Liver (tissue), 9 donors: ENCODE data around the gene ARSK. TPM values are rescaled to one million over a fixed set of nuclear protein-coding genes. Genes with fewer than 3 reads are reported as not detected.

Source experiments
- DNase-seq: peaks from one replicate; pipeline ENCODE4 v3.0.0-alpha.2; 2017; ENCODE audit warnings: low spot score
- H3K27ac ChIP-seq, 2 donors: one replicate each; pipeline ENCODE4 v1.7.0; 2013; ENCODE audit warnings: inconsistent platforms in 2 of 2, low read length in 2 of 2, control low read depth in 1 of 2, low read depth in 1 of 2, mild to moderate bottlenecking in 1 of 2
- H3K27me3 ChIP-seq, 4 donors: one replicate each; pipeline versions ENCODE4 v1.6.1 to v1.7.0; 2013; ENCODE audit warnings: low read length in 3 of 4, inconsistent platforms in 1 of 4, mild to moderate bottlenecking in 1 of 4, moderate library complexity in 1 of 4; ENCODE audit not compliant: control insufficient read depth in 4 of 4, insufficient read depth in 4 of 4
- H3K36me3 ChIP-seq, 4 donors: one replicate each; pipeline versions ENCODE4 v1.6.1 to v1.7.0; 2013; ENCODE audit warnings: low read length in 3 of 4, mild to moderate bottlenecking in 3 of 4, low read depth in 1 of 4, moderate library complexity in 1 of 4; ENCODE audit not compliant: control insufficient read depth in 4 of 4, insufficient read depth in 3 of 4
- H3K4me1 ChIP-seq, 4 donors: one replicate each; pipeline versions ENCODE4 v1.6.1 to v1.7.0; 2013; ENCODE audit warnings: low read length in 3 of 4, mild to moderate bottlenecking in 3 of 4, moderate library complexity in 1 of 4; ENCODE audit not compliant: control insufficient read depth in 4 of 4, insufficient read depth in 4 of 4
- H3K4me3 ChIP-seq, 3 donors: one replicate each; pipeline versions ENCODE4 v1.6.1 to v1.7.0; 2013; ENCODE audit warnings: low read length in 3 of 3, control low read depth in 1 of 3, low read depth in 1 of 3, mild to moderate bottlenecking in 1 of 3
- H3K9ac ChIP-seq, 2 donors: one replicate each; pipeline ENCODE4 v1.7.0; 2013; ENCODE audit warnings: low read length in 2 of 2, mild to moderate bottlenecking in 2 of 2, moderate library complexity in 2 of 2, control low read depth in 1 of 2, low read depth in 1 of 2
- H3K9me3 ChIP-seq, 4 donors: one replicate each; pipeline versions ENCODE4 v1.6.1 to v1.7.0; 2013; ENCODE audit warnings: low read length in 3 of 4; ENCODE audit not compliant: control insufficient read depth in 4 of 4
- ATF3 ChIP-seq: IDR thresholded peaks from 2 replicates; pipeline ENCODE4 v1.6.1; 2016; ENCODE audit warnings: antibody characterized with exemption
- CTCF ChIP-seq: fragments of 150-350 bp; IDR thresholded peaks from 2 replicates; pipeline ENCODE4 v1.5.1; 2017; ENCODE audit warnings: improper control_type of control experiment, low read depth, low read length; ENCODE audit not compliant: missing input control
- EGR1 ChIP-seq, 2 donors: IDR thresholded peaks; 2 replicates each; pipeline ENCODE4 v1.6.1; 2016 to 2018; ENCODE audit warnings: antibody characterized with exemption in 2 of 2, low read depth in 2 of 2
- FOXA1 ChIP-seq: IDR thresholded peaks from 2 replicates; pipeline ENCODE4 v1.6.1; 2016; ENCODE audit warnings: antibody characterized with exemption
- FOXA2 ChIP-seq: IDR thresholded peaks from 2 replicates; pipeline ENCODE4 v1.6.1; 2016; ENCODE audit warnings: antibody characterized with exemption
- GABPA ChIP-seq, 2 donors: IDR thresholded peaks in 1 of 2; conservative IDR thresholded peaks in 1 of 2; 2 replicates each; pipeline ENCODE4 v1.6.1; 2016; ENCODE audit warnings: antibody characterized with exemption in 2 of 2, mild to moderate bottlenecking in 1 of 2, moderate library complexity in 1 of 2
- HNF4A ChIP-seq, 2 donors: conservative IDR thresholded peaks; 2 replicates each; pipeline ENCODE4 v1.6.1; 2016; ENCODE audit warnings: antibody characterized with exemption in 2 of 2, mild to moderate bottlenecking in 2 of 2
- HNF4G ChIP-seq: IDR thresholded peaks from 2 replicates; pipeline ENCODE4 v1.6.1; 2016; ENCODE audit warnings: antibody characterized with exemption
- JUND ChIP-seq, 2 donors: IDR thresholded peaks; 2 replicates each; pipeline ENCODE4 v1.6.1; 2016; ENCODE audit warnings: antibody characterized with exemption in 2 of 2
- MAX ChIP-seq: IDR thresholded peaks from 2 replicates; pipeline ENCODE4 v1.6.1; 2016; ENCODE audit warnings: antibody characterized with exemption
- NR2F2 ChIP-seq: IDR thresholded peaks from 2 replicates; pipeline ENCODE4 v1.6.1; 2016; ENCODE audit warnings: antibody characterized with exemption
- RAD21 ChIP-seq, 2 donors: IDR thresholded peaks; 2 replicates each; pipeline ENCODE4 v1.6.1; 2016; ENCODE audit warnings: antibody characterized with exemption in 2 of 2, mild to moderate bottlenecking in 2 of 2
- REST ChIP-seq: IDR thresholded peaks from 2 replicates; pipeline ENCODE4 v1.6.1; 2016; ENCODE audit warnings: antibody characterized with exemption, mild to moderate bottlenecking
- RXRA ChIP-seq, 2 donors: IDR thresholded peaks; 2 replicates each; pipeline ENCODE4 v1.6.1; 2017 to 2018; ENCODE audit warnings: antibody characterized with exemption in 2 of 2, mild to moderate bottlenecking in 1 of 2
- SP1 ChIP-seq: IDR thresholded peaks from 2 replicates; pipeline ENCODE4 v1.6.1; 2018; ENCODE audit warnings: antibody characterized with exemption, mild to moderate bottlenecking
- TAF1 ChIP-seq: conservative IDR thresholded peaks from 2 replicates; pipeline ENCODE4 v1.6.1; 2016; ENCODE audit warnings: antibody characterized with exemption, mild to moderate bottlenecking
- YY1 ChIP-seq: IDR thresholded peaks from 2 replicates; pipeline ENCODE4 v1.6.1; 2016; ENCODE audit warnings: antibody characterized with exemption, mild to moderate bottlenecking
- ZBTB33 ChIP-seq: IDR thresholded peaks from 2 replicates; pipeline ENCODE4 v1.6.1; 2016; ENCODE audit warnings: antibody characterized with exemption
- WGBS: extraction: QIAGEN DNeasy Blood & Tissue Kit; methylation state at CpG from one replicate; pipeline ENCODE4 v1.1.7; 2013; 5-methylcytosine and 5-hydroxymethylcytosine counted together
- polyA plus RNA-seq, 2 donors: library from polyadenylated mRNA; stranded (reverse) in 1 of 2; unstranded in 1 of 2; fragments of 200-250 nt in 1 of 2; fragments of >200 nt in 1 of 2; fragmentation: Nextera tagmentation in 1 of 2; extraction: Ambion mirVana in 1 of 2; gene quantifications; one replicate each; pipeline versions ENCODE4 v1.2.1 to v1.2.3, GENCODE V29; 2013 to 2015
- total RNA-seq, 2 donors: library from RNA; depleted of rRNA; stranded (reverse); fragments of >200 nt; gene quantifications; one replicate each; pipeline ENCODE4 v1.2.3, GENCODE V29; 2014
- donor health status: healthy.
- donor health status: healthy.
- donor health status: healthy.
- donor health status: healthy.
- donor health status: healthy.

ARSK gene
- total and polyA plus RNA-seq, 4 donors, result 2.4 to 6.8 (median 3.3) TPM

GRCh38 chr5:95609711-95610110 is 54.8 kb downstream of the ARSK start:
- Histone ChIP-seq H3K27ac (no peak overlapping the region), H3K4me3 (no peak overlapping the region), H3K9ac (no peak overlapping the region), H3K4me1 (no peaks in the 10 kb centered on the region), H3K27me3 (no peaks in the 10 kb centered on the region), H3K9me3 (peaks cover 0 to 2% (median under 1%) of the 10 kb centered on the region in 4 donors), H3K36me3 (no peaks in the 10 kb centered on the region)
- no peak for DNase-seq
- TF ChIP-seq YY1, result peak; percentile 28
- no peak for TF ChIP-seq CTCF
- TF ChIP-seq SP1, result no peak
- TF ChIP-seq EGR1 (IDR thresholded peaks at IDR 0.05; ENCODE audit: low read depth in 2 of 2), result no peak
- no peak for TF ChIP-seq GABPA (IDR thresholded peaks at IDR 0.05 in 1 of 2, conservative IDR thresholded peaks at IDR 0.05 in 1 of 2)
- 24% methylated on average over 3 of the region's 3 CpGs for WGBS

GRCh38 chr5:95610546-95610945 is 55.6 kb downstream of the ARSK start:
- WGBS, result 95% methylated on average over 7 of the region's 7 CpGs
- Histone ChIP-seq H3K9ac (no peak overlapping the region), H3K9me3 (peaks cover 0 to 2% (median under 1%) of the 10 kb centered on the region in 4 donors), H3K27me3 (no peaks in the 10 kb centered on the region), H3K4me3 (no peak overlapping the region), H3K4me1 (no peaks in the 10 kb centered on the region), H3K36me3 (no peaks in the 10 kb centered on the region), H3K27ac (no peak overlapping the region)
- DNase-seq, result no peak
- no peak for TF ChIP-seq TAF1
- TF ChIP-seq RXRA (IDR thresholded peaks at IDR 0.05), result no peak
- TF ChIP-seq FOXA2, result no peak
- no peak for TF ChIP-seq MAX
- no peak for TF ChIP-seq RAD21 (IDR thresholded peaks at IDR 0.05)
- TF ChIP-seq ZBTB33, result no peak
- TF ChIP-seq EGR1 (IDR thresholded peaks at IDR 0.05; ENCODE audit: low read depth in 2 of 2), result no peak
- TF ChIP-seq FOXA1, result no peak
- no peak for TF ChIP-seq YY1
- TF ChIP-seq HNF4G, result no peak
- no peak for TF ChIP-seq ATF3
- no peak for TF ChIP-seq SP1
- TF ChIP-seq REST, result no peak
- TF ChIP-seq JUND (IDR thresholded peaks at IDR 0.05), result no peak
- no peak for TF ChIP-seq GABPA (IDR thresholded peaks at IDR 0.05 in 1 of 2, conservative IDR thresholded peaks at IDR 0.05 in 1 of 2)
- TF ChIP-seq HNF4A (conservative IDR thresholded peaks at IDR 0.05), result no peak
- no peak for TF ChIP-seq CTCF
- no peak for TF ChIP-seq NR2F2
